ENCODE measurements around the gene NEDD8.
A peak's percentile ranks its signal among the peaks of the same experiment; 100 is the strongest.

Gene NEDD8

DNA sequence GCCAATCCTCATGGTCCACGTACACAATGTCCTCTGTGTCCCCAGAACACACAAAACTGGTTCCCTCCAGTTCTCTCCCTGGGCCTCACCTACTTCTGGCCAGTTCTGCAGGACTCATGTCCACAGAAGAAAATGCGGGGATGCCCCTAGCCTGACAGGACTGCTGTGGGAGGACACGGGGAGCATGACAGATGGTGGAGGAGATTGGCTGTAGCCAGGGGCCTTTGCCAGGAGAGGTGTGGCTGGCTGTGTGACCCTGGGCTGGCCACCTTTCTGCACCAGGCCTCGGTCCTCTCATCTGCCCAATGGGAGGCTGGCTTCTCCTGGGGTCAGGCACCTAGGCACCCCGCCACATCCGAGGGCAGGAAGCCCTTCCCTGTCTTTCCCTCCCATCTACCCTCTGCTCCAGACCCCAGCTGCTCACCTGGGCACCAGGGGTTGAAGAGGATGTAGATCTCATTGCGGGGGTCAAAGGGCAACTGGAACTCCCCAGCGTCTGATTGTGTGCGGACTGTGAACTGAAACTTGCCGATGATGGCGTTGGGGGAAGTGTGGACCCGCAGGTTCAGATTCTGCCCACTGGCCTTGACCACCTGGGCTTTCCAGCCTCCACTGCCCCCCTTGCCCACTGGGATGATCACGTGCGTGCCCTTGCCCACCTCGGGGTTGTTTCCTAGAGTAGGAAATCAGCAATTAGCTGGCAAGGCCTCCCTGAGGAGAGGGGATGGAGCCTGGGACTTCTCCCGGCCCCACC is 28.0 kb upstream of the NEDD8 start:
- no peak overlapping the region for H3K4me3 ChIP-seq (ENCODE audit: low read length)
- no peak for DNase-seq (ENCODE audit: low read depth)
- no peak for TF ChIP-seq CTCF (conservative IDR thresholded peaks at IDR 0.05; ENCODE audit: low read length)

DNA sequence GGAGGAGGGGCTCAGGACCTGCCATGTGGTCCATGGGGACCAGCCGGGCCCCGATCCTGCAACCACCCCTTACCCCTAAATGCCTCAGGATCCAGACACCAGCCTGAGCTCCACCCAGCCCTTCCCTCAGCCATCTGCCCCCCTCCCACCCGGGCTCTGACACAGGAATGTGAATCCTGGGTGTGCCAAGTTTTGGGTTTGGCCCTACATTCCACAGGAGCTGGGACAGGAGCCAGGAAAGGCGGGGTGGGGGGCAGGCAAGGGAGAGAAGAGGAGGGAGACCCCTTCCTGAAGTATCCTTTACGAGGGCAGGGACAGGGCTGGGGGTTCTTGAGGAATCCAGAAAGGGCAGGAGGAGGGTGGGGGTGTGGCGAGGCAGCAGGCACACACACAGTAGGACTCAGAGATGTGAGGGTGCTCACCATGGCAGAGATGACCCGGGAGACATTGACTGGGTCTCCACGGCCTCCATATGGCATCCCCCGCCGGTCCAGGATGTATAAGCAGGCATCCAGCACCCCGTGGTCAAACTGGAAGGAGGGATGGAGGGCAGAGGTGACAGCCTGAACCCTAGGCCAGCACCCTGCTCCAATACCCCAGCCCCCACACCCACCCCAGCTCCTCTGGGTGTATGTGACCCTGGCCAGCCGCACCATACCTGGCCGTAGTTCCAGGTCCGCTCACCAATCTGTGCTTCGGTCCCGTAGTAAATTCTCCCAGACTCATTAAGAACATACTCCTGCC is 27.3 kb upstream of the NEDD8 start:
- H3K4me3 ChIP-seq (ENCODE audit: low read length) = no peak overlapping the region
- DNase-seq (ENCODE audit: low read depth) = peak; percentile 75
- TF ChIP-seq CTCF (conservative IDR thresholded peaks at IDR 0.05; ENCODE audit: low read length) = no peak

DNA sequence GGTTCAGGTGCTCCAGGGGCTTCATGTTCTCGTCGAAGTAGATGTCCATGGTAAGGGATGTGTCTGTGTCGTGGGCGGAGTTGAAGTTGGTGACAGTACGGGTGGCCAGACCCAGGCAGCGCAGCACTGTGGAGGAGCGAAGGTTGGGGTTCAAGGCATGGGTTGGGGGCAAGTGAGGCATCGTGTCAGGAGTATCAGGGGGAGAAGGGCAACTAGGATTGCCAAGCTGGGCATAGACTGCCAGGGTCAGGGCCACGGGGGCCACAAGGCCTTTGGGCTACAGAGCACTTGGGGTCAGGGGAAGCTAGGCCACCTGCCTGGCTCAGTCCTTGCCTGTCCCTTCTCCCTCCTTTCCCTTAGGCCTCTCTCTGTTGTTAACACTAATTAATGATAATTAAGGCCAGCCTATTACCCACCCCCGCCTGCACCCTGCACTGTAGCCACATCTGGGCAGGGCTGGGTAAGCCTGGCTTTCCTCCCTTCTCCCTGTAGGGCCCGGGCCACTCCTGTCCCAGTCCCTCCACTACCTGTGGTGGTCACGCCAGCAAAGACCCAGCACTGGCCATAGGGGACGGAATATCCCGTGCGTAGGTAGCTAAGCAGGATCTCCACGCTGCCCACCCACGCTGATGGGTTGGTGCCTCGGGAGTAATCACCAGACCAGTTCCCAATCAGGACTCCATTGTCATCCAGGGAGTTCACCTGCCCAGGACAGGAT is 26.5 kb upstream of the NEDD8 start:
- no peak overlapping the region for H3K4me3 ChIP-seq (ENCODE audit: low read length)
- no peak for TF ChIP-seq CTCF (conservative IDR thresholded peaks at IDR 0.05; ENCODE audit: low read length)
- no peak for DNase-seq (ENCODE audit: low read depth)

GRCh38 chr14:24258119-24258518 is 26.0 kb upstream of the NEDD8 start:
- H3K4me3 ChIP-seq (ENCODE audit: low read length) = no peak overlapping the region
- no peak for DNase-seq (ENCODE audit: low read depth)
- no peak for TF ChIP-seq CTCF (conservative IDR thresholded peaks at IDR 0.05; ENCODE audit: low read length)

GRCh38 chr14:24256960-24257359 is 24.8 kb upstream of the NEDD8 start:
- no peak for DNase-seq (ENCODE audit: low read depth)
- TF ChIP-seq CTCF (conservative IDR thresholded peaks at IDR 0.05; ENCODE audit: low read length) = no peak
- no peak overlapping the region for H3K4me3 ChIP-seq (ENCODE audit: low read length)

- DNase-seq (ENCODE audit: low read depth) = no peak
- TF ChIP-seq CTCF (conservative IDR thresholded peaks at IDR 0.05; ENCODE audit: low read length) = no peak
- no peak overlapping the region for H3K4me3 ChIP-seq (ENCODE audit: low read length)
Observed at GRCh38 chr14:24255931-24256711, 24.0 kb upstream of the NEDD8 start.

Data from AG10803 (cell line).